Spleen (tissue), 7 donors: ENCODE data around the gene PRPF38A.

Experiments
- CTCF ChIP-seq, 11 experiments: fragments of 200-600 bp in 7 of 11; fragments of 450-650 bp in 4 of 11; sonication (generic) in 4 of 11; IDR thresholded peaks in 8 of 11; conservative IDR thresholded peaks in 3 of 11; 1 replicate in 7 of 11; 2 replicates in 4 of 11; pipeline versions ENCODE4 v1.4.0 to v1.8.0; 2016 to 2021; ENCODE audit warnings: antibody characterized with exemption in 11 of 11, inconsistent platforms in 4 of 11, mild to moderate bottlenecking in 1 of 11
- POLR2A ChIP-seq, 3 donors: fragments of 450-650 bp; IDR thresholded peaks; one replicate each; pipeline ENCODE4 v1.5.1; 2017; ENCODE audit warnings: antibody characterized with exemption in 3 of 3, mild to moderate bottlenecking in 1 of 3
- POLR2AphosphoS5 ChIP-seq, 3 donors: sonication (generic); formaldehyde crosslinking; IDR thresholded peaks; one replicate each; pipeline ENCODE4 v1.5.1; 2017; ENCODE audit warnings: antibody characterized with exemption in 3 of 3
- donor health status: DM: no; HTN: no; CAD: no; lungs with moderate emphysema.
- donor health status: DM: no; HTN: no; CAD: no.
- donor health status: DM: no; HTN: no; CAD: no.

- TF ChIP-seq POLR2A (IDR thresholded peaks at IDR 0.05) = no peak
- TF ChIP-seq CTCF (IDR thresholded peaks at IDR 0.05 in 8 of 11, conservative IDR thresholded peaks at IDR 0.05 in 3 of 11) = no peak
- no peak for TF ChIP-seq POLR2AphosphoS5 (IDR thresholded peaks at IDR 0.05)
These were observed 1.6 kb upstream of the PRPF38A start for GRCh38 chr1:52402860-52403240.
